Measurements from ENCODE around the gene CCDC172. TPM values are rescaled to one million over a fixed set of nuclear protein-coding genes. Genes with fewer than 3 reads are reported as not detected.

CCDC172 gene
- total RNA-seq, result not detected

GRCh38 chr10:116324227-116324950 lies at the start of gene CCDC172:
TSS of gene CCDC172 (plus strand) at chr10:116324448. CDS start at chr10:116325012, 564 bp downstream.
- WGBS, 2 donors, result 74 to 78% methylated on average over 22 of the region's 22 CpGs
- no peak for DNase-seq (ENCODE audit: low spot score in 2 of 2)

GRCh38 chr10:116276981-116277380 lies 47.3 kb upstream of the CCDC172 start:
- DNase-seq (ENCODE audit: low spot score in 2 of 2), result no peak
- WGBS, 2 donors, result 93 to 96% methylated on average over 3 of the region's 3 CpGs
- Histone ChIP-seq H3K27me3 (peaks cover 0 to 10% of the 10 kb centered on the region in 2 donors), H3K27ac (no peak overlapping the region), H3K36me3 (no peaks in the 10 kb centered on the region), H3K4me3 (no peak overlapping the region), H3K4me1 (peaks cover 0 to 30% (median 1%) of the 10 kb centered on the region in 4 donors), H3K9me3 (no peaks in the 10 kb centered on the region)
- TF ChIP-seq POLR2A (IDR thresholded peaks at IDR 0.05) (no peak), CTCF (IDR thresholded peaks at IDR 0.05) (no peak), EP300 (IDR thresholded peaks at IDR 0.05) (no peak)

More at GRCh38 chr10:116324227-116324950, at the start of gene CCDC172:
- no peaks in the 10 kb centered on the region for H3K9me3 ChIP-seq
- no peak within 1 kb of the TSS for H3K27ac ChIP-seq
- no peaks in the 10 kb centered on the region for H3K4me1 ChIP-seq
- H3K36me3 ChIP-seq, result no peaks in the 10 kb centered on the region
- H3K4me3 ChIP-seq, result no peak within 1 kb of the TSS
- no peaks in the 10 kb centered on the region for H3K27me3 ChIP-seq
- TF ChIP-seq CTCF (IDR thresholded peaks at IDR 0.05), result no peak
- TF ChIP-seq EP300 (IDR thresholded peaks at IDR 0.05), result no peak
- TF ChIP-seq POLR2A (IDR thresholded peaks at IDR 0.05), result no peak

GRCh38 chr10:116278846-116279245 lies 45.4 kb upstream of the CCDC172 start:
- Histone ChIP-seq H3K9me3 (no peaks in the 10 kb centered on the region), H3K36me3 (no peaks in the 10 kb centered on the region), H3K4me1 (peaks cover 0 to 12% (median 1%) of the 10 kb centered on the region in 4 donors), H3K4me3 (no peak overlapping the region), H3K27me3 (peaks cover 0 to 10% of the 10 kb centered on the region in 2 donors), H3K27ac (peak overlapping the region in 3 of 4 donors; percentile 32 to 89 (median 79))
- DNase-seq (ENCODE audit: low spot score in 2 of 2), result no peak
- TF ChIP-seq POLR2A (IDR thresholded peaks at IDR 0.05) (no peak), CTCF (IDR thresholded peaks at IDR 0.05) (no peak), EP300 (IDR thresholded peaks at IDR 0.05) (peak in 1 of 2 donors; percentile 23)
- 36 to 39% methylated on average over 6 of the region's 6 CpGs for WGBS, 2 donors

GRCh38 chr10:116281775-116282174 lies 42.5 kb upstream of the CCDC172 start:
- H3K36me3 ChIP-seq, result no peaks in the 10 kb centered on the region
- H3K4me1 ChIP-seq, result peaks cover 0 to 3% (median 0%) of the 10 kb centered on the region in 4 donors
- H3K27ac ChIP-seq, result no peak overlapping the region
- no peaks in the 10 kb centered on the region for H3K9me3 ChIP-seq
- H3K27me3 ChIP-seq, result no peaks in the 10 kb centered on the region
- no peak overlapping the region for H3K4me3 ChIP-seq
- TF ChIP-seq EP300 (IDR thresholded peaks at IDR 0.05), result no peak
- TF ChIP-seq POLR2A (IDR thresholded peaks at IDR 0.05), result no peak
- TF ChIP-seq CTCF (IDR thresholded peaks at IDR 0.05), result no peak
- WGBS, 2 donors, result 81 to 94% methylated on average over 3 of the region's 3 CpGs
- no peak for DNase-seq (ENCODE audit: low spot score in 2 of 2)

GRCh38 chr10:116286626-116287200 lies 37.5 kb upstream of the CCDC172 start:
- Histone ChIP-seq H3K36me3 (no peaks in the 10 kb centered on the region), H3K9me3 (no peaks in the 10 kb centered on the region), H3K4me3 (no peak overlapping the region), H3K4me1 (no peaks in the 10 kb centered on the region), H3K27me3 (no peaks in the 10 kb centered on the region), H3K27ac (no peak overlapping the region)
- 57 to 68% methylated on average over 9 of the region's 9 CpGs for WGBS, 2 donors
- TF ChIP-seq EP300 (IDR thresholded peaks at IDR 0.05), result no peak
- TF ChIP-seq POLR2A (IDR thresholded peaks at IDR 0.05), result no peak
- TF ChIP-seq CTCF (IDR thresholded peaks at IDR 0.05), result no peak
- DNase-seq (ENCODE audit: low spot score in 2 of 2), result no peak

Data from tibial nerve (tissue), 4 donors.